SH-SY5Y (cell line): ENCODE results near the gene HOXA10.

Experiments
- GATA2 ChIP-seq: IDR thresholded peaks from 2 replicates; pipeline ENCODE4 v1.6.1; 2011; ENCODE audit warnings: mild to moderate bottlenecking, low read depth, low read length
- GATA3 ChIP-seq: IDR thresholded peaks from 2 replicates; pipeline ENCODE4 v1.6.1; 2011; ENCODE audit warnings: low read depth, mild to moderate bottlenecking, low read length, moderate library complexity

DNA sequence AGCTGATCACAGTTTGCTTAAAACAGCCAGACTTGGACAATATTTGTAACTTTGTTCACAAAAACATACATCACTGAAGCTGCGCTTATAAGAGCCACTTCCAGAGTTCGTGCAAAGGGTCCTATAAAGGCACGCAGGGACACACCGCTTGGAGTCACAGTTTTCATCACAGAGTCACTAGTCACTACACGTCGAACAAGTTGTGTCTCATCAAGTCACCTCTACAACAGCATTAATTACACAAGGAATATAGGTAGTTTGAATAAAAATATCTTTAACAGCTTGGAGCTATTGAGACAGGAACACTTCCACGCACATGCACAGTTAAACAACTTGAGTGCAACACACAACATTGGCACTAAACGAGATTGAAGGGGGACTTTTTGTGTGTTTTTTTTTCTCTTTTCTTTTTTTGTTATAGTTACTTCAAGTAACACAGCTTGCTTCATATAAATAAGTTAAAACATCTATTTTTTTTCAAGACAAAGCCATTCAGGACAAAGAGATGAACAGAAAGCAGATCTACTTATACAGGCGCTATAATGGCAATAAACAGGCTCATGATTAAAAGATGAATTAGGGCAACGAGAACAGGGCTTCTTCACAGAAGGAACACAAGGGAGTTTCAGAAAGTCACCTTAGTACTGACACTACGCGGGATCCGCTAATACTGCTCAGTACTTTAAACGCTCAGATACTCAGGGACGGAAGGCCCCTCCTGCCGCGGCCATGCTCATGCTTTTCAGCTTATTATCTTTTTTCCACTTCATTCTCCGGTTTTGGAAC lies 32.8 kb downstream of the HOXA10 start:
- TF ChIP-seq GATA3, result no peak
- TF ChIP-seq GATA2, result no peak
